GM12878 (cell line): ENCODE data around the gene LY6G5B. TPM values are rescaled to one million over a fixed set of nuclear protein-coding genes. Genes with fewer than 3 reads are reported as not detected.

ENCODE experiments used
- ATAC-seq: fragments of 200-7000 bp; cut with Tn5 transposase; 3 replicates; pipeline ENCODE4 v1.9.1; 2020; ENCODE audit warnings: mild to moderate bottlenecking, moderate library complexity
- BruUV-seq: library from RNA; stranded (reverse); fragments of 400-500 nt; replicated peaks from 2 replicates; lab custom pipeline; 2021; lab: Mats Ljungman, UMichigan
- CTCF ChIA-PET: fragments of 300-600 bp; sonication (Branson Sonifier 250); formaldehyde crosslinking; extraction: SDS; loops from one replicate; lab custom pipeline; 2021; ENCODE audit warnings: inconsistent platforms; lab: Yijun Ruan, JAX
- POLR2A ChIA-PET: fragments of 350-600 bp; formaldehyde crosslinking; extraction: SDS; loops from one replicate; lab custom pipeline; 2021; ENCODE audit warnings: inconsistent platforms; lab: Charles Lee
- RAD21 ChIA-PET: fragments of 300-600 bp; sonication (Branson Sonifier 250); formaldehyde crosslinking; loops from one replicate; lab custom pipeline; 2023; ENCODE audit warnings: antibody characterized with exemption; ENCODE audit not compliant: unreplicated experiment; lab: Charles Lee
- SMC1A ChIA-PET: fragments of 300-600 bp; sonication (Branson Sonifier 250); formaldehyde crosslinking; loops from one replicate; lab custom pipeline; 2023; ENCODE audit not compliant: unreplicated experiment, uncharacterized antibody; lab: Charles Lee
- DNase-seq: peaks from one replicate; pipeline ENCODE4 v3.0.0-alpha.2; 2011; ENCODE audit warnings: low read depth, low spot score
- FAIRE-seq: peaks from 3 replicates; lab custom pipeline; 2011; peaks lifted over from hg19 to GRCh38; lab: Jason Lieb, UNC
- H2AFZ ChIP-seq: 2 replicates; pipeline ENCODE4 v1.6.0; 2011; ENCODE audit warnings: low read depth, low read length, control low read depth; ENCODE audit not compliant: control insufficient read depth
- H3K27ac ChIP-seq: 2 replicates; pipeline ENCODE4 v1.5.1; 2011; ENCODE audit warnings: control low read depth; ENCODE audit not compliant: control insufficient read depth, insufficient read depth
- H3K27me3 ChIP-seq, 2 experiments: replicated peaks in 1 of 2; 2 replicates each; pipeline versions ENCODE4 v1.6.0 to v1.6.1; 2011; ENCODE audit warnings: low read length in 1 of 2; ENCODE audit not compliant: control insufficient read depth in 2 of 2, insufficient read depth in 2 of 2
- H3K36me3 ChIP-seq, 2 experiments: 2 replicates each; pipeline ENCODE4 v1.5.1; 2011; ENCODE audit warnings: low read length in 1 of 2; ENCODE audit not compliant: control insufficient read depth in 2 of 2, insufficient read depth in 2 of 2
- H3K4me1 ChIP-seq: 2 replicates; pipeline ENCODE4 v1.6.1; 2011; ENCODE audit warnings: mild to moderate bottlenecking, low read length, moderate library complexity, mixed read lengths; ENCODE audit not compliant: control insufficient read depth, insufficient read depth
- H3K4me2 ChIP-seq: 2 replicates; pipeline ENCODE4 v1.6.0; 2011; ENCODE audit warnings: control low read depth; ENCODE audit not compliant: control insufficient read depth, insufficient read depth
- H3K4me3 ChIP-seq: fragments of 200-600 bp; sonication (generic); 2 replicates; pipeline ENCODE4 v1.5.1; 2016
- H3K79me2 ChIP-seq: 2 replicates; pipeline ENCODE4 v1.6.0; 2011; ENCODE audit warnings: low read length; ENCODE audit not compliant: control insufficient read depth, insufficient read depth
- H3K9ac ChIP-seq: 2 replicates; pipeline ENCODE4 v1.8.0; 2011; ENCODE audit warnings: low read length, control low read depth, mixed read lengths; ENCODE audit not compliant: control insufficient read depth, insufficient read depth
- H3K9me3 ChIP-seq: replicated peaks from 3 replicates; pipeline ENCODE4 v1.5.1; 2011; ENCODE audit warnings: mild to moderate bottlenecking, low read length; ENCODE audit not compliant: control insufficient read depth, insufficient read depth
- H4K20me1 ChIP-seq: 2 replicates; pipeline ENCODE4 v1.6.0; 2011; ENCODE audit not compliant: control insufficient read depth, insufficient read depth
- BCL11A ChIP-seq: IDR thresholded peaks from 2 replicates; pipeline ENCODE4 v1.6.1; 2011; ENCODE audit warnings: low read depth, low read length
- BHLHE40 ChIP-seq, 2 experiments: fragments of 450-650 bp in 1 of 2; IDR thresholded peaks; 2 replicates each; pipeline ENCODE4 v1.6.1; 2011 to 2017; ENCODE audit warnings: low read depth in 2 of 2, borderline replicate concordance in 1 of 2, improper control_type of control experiment in 1 of 2, low read length in 1 of 2, mild to moderate bottlenecking in 1 of 2
- HDAC6 ChIP-seq: fragments of 200-600 bp; sonication (generic); IDR thresholded peaks from one replicate; pipeline ENCODE4 v1.8.0; 2017; ENCODE audit warnings: antibody characterized with exemption; ENCODE audit not compliant: unreplicated experiment
- IKZF2 ChIP-seq, 2 experiments: fragments of 450-650 bp; IDR thresholded peaks; 2 replicates each; pipeline ENCODE4 v1.6.1; 2017; ENCODE audit warnings: mild to moderate bottlenecking in 2 of 2, moderate library complexity in 2 of 2
- KLF5 ChIP-seq: fragments of 450-650 bp; IDR thresholded peaks from 2 replicates; pipeline ENCODE4 v1.6.1; 2014; ENCODE audit warnings: mild to moderate bottlenecking; ENCODE audit not compliant: partially characterized antibody
- MEF2A ChIP-seq: IDR thresholded peaks from 2 replicates; pipeline ENCODE4 v1.6.1; 2011; ENCODE audit warnings: low read depth, mild to moderate bottlenecking, low read length, moderate library complexity; ENCODE audit not compliant: insufficient read depth
- MEF2B ChIP-seq: fragments of 450-650 bp; IDR thresholded peaks from 2 replicates; pipeline ENCODE4 v1.6.1; 2018; ENCODE audit warnings: mild to moderate bottlenecking, moderate library complexity; ENCODE audit not compliant: partially characterized antibody, poor library complexity, severe bottlenecking
- NFXL1 ChIP-seq: fragments of 450-650 bp; IDR thresholded peaks from 2 replicates; pipeline ENCODE4 v1.6.1; 2017; ENCODE audit warnings: antibody characterized with exemption, mild to moderate bottlenecking, borderline replicate concordance
- NFYB ChIP-seq: IDR thresholded peaks from 2 replicates; pipeline ENCODE4 v1.6.1; 2011; ENCODE audit warnings: low read depth, mild to moderate bottlenecking, low read length, improper control_type of control experiment, moderate library complexity; ENCODE audit not compliant: insufficient read depth
- NR2C1 ChIP-seq: fragments of 450-650 bp; IDR thresholded peaks from 2 replicates; pipeline ENCODE4 v1.6.1; 2017; ENCODE audit warnings: antibody characterized with exemption, mild to moderate bottlenecking, moderate library complexity
- NR2F1 ChIP-seq: fragments of 450-650 bp; conservative IDR thresholded peaks from 2 replicates; pipeline ENCODE4 v1.6.1; 2017; ENCODE audit warnings: mild to moderate bottlenecking
- PML ChIP-seq: IDR thresholded peaks from 2 replicates; pipeline ENCODE4 v1.6.1; 2012; ENCODE audit warnings: low read length, inconsistent platforms
- RUNX3 ChIP-seq: IDR thresholded peaks from 2 replicates; pipeline ENCODE4 v1.6.1; 2012; ENCODE audit warnings: low read length, inconsistent platforms
- SMARCA5 ChIP-seq: fragments of 450-650 bp; IDR thresholded peaks from 2 replicates; pipeline ENCODE4 v1.6.1; 2017; ENCODE audit warnings: mild to moderate bottlenecking
- SPI1 ChIP-seq: IDR thresholded peaks from 2 replicates; pipeline ENCODE4 v1.6.1; 2011; ENCODE audit warnings: low read depth, mild to moderate bottlenecking, low read length, moderate library complexity, borderline replicate concordance; ENCODE audit not compliant: insufficient read depth
- TCF12 ChIP-seq: IDR thresholded peaks from 2 replicates; pipeline ENCODE4 v1.6.1; 2011; ENCODE audit warnings: low read depth, mild to moderate bottlenecking, low read length
- WGBS: methylation state at CpG from one replicate; pipeline ENCODE4 v1.1.6; 2016; ENCODE audit warnings: low lambda C conversion rate; ENCODE audit not compliant: insufficient replicate concordance, insufficient coverage; ENCODE audit errors: missing lambda C conversion rate; 5-methylcytosine and 5-hydroxymethylcytosine counted together
- in situ Hi-C: fragments of 300-500 bp; cut with MboI; formaldehyde crosslinking; loops from 9 replicates; pipeline ENCODE4 v1.14.3; 2018; ENCODE audit warnings: mixed read lengths
- intact Hi-C: fragments of 100-400 bp; cut with micrococcal nuclease; formaldehyde crosslinking; loops from one replicate; pipeline ENCODE4 v1.14.2; 2022; ENCODE audit not compliant: unreplicated experiment
- polyA plus RNA-seq, 11 experiments: library from polyadenylated mRNA; depleted of rRNA in 4 of 11; unstranded in 6 of 11; stranded (reverse) in 5 of 11; fragments of >200 nt; fragmentation: Nextera tagmentation in 4 of 11; fragmentation: Illumina TruSeq in 1 of 11; extraction: Ambion mirVana in 4 of 11; extraction: Trizol in 1 of 11; gene quantifications; 1 replicate in 1 of 11; 2 replicates in 10 of 11; pipeline versions ENCODE4 v1.2.1 to v1.2.3, GENCODE V29; 2011 to 2016; ENCODE audit warnings: inconsistent platforms in 2 of 11, missing spikeins in 2 of 11, low read depth in 1 of 11
- total RNA-seq, 4 experiments: library from RNA; depleted of rRNA in 3 of 4; stranded (reverse); fragments of >200 nt in 3 of 4; fragmentation: Illumina TruSeq in 1 of 4; extraction: Trizol in 1 of 4; gene quantifications; 2 replicates each; pipeline versions ENCODE4 v1.2.1 to v1.2.3, GENCODE V29; 2013 to 2021
- TF ChIP-seq, protein P1 (sequence below): fragments of 450-650 bp; IDR thresholded peaks from 2 replicates; pipeline ENCODE4 v1.6.1; 2017; ENCODE audit warnings: borderline replicate concordance

The LY6G5B gene
- total and polyA plus RNA-seq, 10 of the 15 experiments (the other 5 are each of a cell fraction or from before 2014, with no cell fraction given): 3.2 to 16.5 (median 7.5) TPM

DNA sequence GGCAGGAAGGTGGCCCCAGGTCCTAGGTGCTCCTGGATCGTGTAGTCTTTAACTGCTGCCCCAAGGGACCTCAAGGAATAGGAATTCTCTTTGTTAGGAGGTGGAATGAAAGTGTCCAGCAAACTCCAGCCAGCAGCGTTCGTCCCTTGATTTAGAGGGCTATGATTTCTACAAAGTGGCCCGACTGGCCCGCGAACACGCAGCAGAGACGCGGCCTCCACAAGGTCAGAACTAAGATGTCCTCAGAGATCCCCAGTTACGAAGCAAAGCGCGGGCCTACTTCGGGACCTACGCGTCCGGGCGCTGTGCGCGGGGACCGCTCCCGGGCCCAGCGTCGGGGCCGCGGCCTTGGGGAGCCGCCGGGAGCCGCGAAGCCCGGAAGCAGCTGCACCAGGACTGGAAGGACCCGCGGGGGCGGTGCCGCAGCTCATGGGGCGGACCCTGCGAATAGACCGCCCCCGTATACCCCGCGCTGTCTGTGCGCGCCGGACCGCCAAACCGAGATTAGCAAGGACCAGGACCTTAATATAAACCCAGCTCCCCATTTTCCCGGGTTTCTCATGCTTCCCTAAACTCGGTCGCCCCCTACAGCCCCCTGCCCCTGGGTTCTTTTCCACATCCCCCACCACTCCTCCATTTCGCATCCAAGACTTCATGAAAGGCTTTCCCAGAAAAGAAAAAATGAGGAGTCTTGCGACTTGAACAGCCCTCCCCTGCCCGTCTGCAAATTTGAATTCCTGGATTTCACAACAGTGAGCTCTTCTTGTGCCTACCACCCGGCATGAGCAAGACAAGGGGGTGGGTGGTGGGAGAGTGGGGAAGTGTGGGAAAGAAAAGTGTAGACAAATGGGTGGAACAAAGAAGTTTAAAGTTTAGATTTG, 9.2 kb upstream of the LY6G5B start, which contains the start of gene C6orf47 (continued):
- peak; percentile 42 for TF ChIP-seq HDAC6
- TF ChIP-seq, all 136 proteins: peak for 36

DNA sequence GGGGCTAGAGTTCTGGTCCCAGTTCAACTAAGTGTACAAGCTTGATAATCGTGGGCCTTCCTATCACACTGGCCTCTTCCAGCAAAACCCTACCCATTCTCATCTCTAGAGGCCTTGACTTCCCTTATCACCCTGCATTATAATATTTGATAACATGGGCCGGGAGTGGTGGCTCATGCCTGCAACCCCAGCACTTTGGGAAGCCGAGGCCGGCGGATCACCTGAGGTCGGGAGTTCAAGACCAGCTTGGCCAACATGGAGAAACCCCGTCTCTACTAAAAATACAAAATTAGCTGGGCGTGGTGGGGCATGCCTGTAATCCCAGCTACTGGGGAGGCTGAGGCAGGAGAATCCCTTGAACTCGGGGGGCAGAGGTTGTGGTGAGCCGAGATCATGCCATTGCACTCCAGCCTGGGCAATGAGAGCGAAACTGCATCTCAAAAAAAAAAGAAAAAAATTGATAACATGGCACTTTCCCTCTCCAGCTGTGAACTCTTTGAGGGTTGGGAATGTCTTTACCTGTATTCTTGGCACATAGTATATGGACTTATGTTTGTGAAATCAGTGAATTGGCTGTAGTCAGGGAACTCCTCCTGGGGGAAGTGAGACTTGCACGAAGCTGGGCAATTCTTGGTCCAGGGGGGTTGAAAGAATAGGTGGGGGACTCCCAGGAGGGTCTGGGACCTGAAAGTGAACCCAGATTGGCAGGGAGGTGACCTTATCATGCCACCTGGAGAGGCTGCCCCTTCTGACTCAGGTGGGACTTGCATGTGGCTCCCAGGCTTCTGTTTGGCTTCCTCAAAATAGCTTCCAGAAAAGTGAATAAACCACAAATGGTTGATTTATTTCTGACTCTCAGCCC, 8.3 kb upstream of the LY6G5B start:
- ChIA-PET SMC1A (interaction anchor here (0.7 to 2.5 kb wide), 6 partner anchors 9 to 120 kb away, joined by 3 to 14 read pairs (median 6); partner anchors contain the start of genes BAG6 and DDX39B), RAD21 (interaction anchor here (0.6 to 2.1 kb wide), 8 partner anchors 9 to 240 kb away, joined by 3 to 8 read pairs (median 4); partner anchors contain the start of genes BAG6, CLIC1 and NEU1), CTCF (interaction anchor here (0.9 to 2.2 kb wide), 6 partner anchors 9 to 171 kb away, joined by 3 to 19 read pairs (median 4); partner anchors contain the start of genes BAG6 and DDX39B), POLR2A (interaction anchor here (0.5 to 5.9 kb wide), 14 partner anchors 8 to 237 kb away, joined by 3 to 107 read pairs (median 4); partner anchors contain the start of genes APOM, BAG6, HSPA1A and HSPA1L)
- intact Hi-C loops (no loop called here), in situ Hi-C loops (no loop called here)
- no TSS peak for BruUV-seq
- peaks cover 66% of the 10 kb centered on the region for H3K79me2 ChIP-seq
- TF ChIP-seq PML: 0 out of 2 replicates have a peak, but pooled peaks have one; percentile 27
- TF ChIP-seq IKZF2 (IDR thresholded peaks at IDR 0.05): peak in 1 of 2 experiments; percentile 13; a peak in 2 of 4 replicates
- TF ChIP-seq MEF2A: 0 out of 2 replicates have a peak, but pooled peaks have one; percentile 38
- TF ChIP-seq KLF5: no peak
- TF ChIP-seq NFYB: no peak
- TF ChIP-seq NR2C1: peak; percentile 31; the same call in 1 of the 2 replicates
- 0 out of 2 replicates have a peak, but pooled peaks have one; percentile 16 for TF ChIP-seq SMARCA5
- TF ChIP-seq, protein P1, sequence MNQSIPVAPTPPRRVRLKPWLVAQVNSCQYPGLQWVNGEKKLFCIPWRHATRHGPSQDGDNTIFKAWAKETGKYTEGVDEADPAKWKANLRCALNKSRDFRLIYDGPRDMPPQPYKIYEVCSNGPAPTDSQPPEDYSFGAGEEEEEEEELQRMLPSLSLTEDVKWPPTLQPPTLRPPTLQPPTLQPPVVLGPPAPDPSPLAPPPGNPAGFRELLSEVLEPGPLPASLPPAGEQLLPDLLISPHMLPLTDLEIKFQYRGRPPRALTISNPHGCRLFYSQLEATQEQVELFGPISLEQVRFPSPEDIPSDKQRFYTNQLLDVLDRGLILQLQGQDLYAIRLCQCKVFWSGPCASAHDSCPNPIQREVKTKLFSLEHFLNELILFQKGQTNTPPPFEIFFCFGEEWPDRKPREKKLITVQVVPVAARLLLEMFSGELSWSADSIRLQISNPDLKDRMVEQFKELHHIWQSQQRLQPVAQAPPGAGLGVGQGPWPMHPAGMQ: no peak
- no peak for TF ChIP-seq NFXL1
- TF ChIP-seq MEF2B: peak; percentile 60
- TF ChIP-seq NR2F1: peak; percentile 64
- 0 out of 4 replicates have a peak, but pooled peaks of 1 of the 2 experiments have one; percentile 7 for TF ChIP-seq BHLHE40 (IDR thresholded peaks at IDR 0.05; ENCODE audit: borderline replicate concordance in 1 of 2, low read depth in 2 of 2, low read length in 1 of 2)
- TF ChIP-seq TCF12: 0 out of 2 replicates have a peak, but pooled peaks have one; percentile 15
- TF ChIP-seq SPI1: peak; percentile 51; the same call in 1 of the 2 replicates
- TF ChIP-seq RUNX3: peak; percentile 72
- TF ChIP-seq BCL11A: 0 out of 2 replicates have a peak, but pooled peaks have one; percentile 10
- H3K36me3 ChIP-seq: peaks cover 0 to 12% of the 10 kb centered on the region in 2 experiments
- H3K27me3 ChIP-seq: no peaks in the 10 kb centered on the region
- DNase-seq (no peak), FAIRE-seq (no peak), ATAC-seq (no peak)
- peak overlapping the region; percentile 94 for H3K27ac ChIP-seq
- no peaks in the 10 kb centered on the region for H4K20me1 ChIP-seq
- H3K4me2 ChIP-seq: peak overlapping the region; percentile 91
- no peaks in the 10 kb centered on the region; the same call in 2 of the 3 replicates for H3K9me3 ChIP-seq
- no peak overlapping the region for H2AFZ ChIP-seq
- H3K4me1 ChIP-seq: peaks cover 42% of the 10 kb centered on the region
- H3K4me3 ChIP-seq: peak overlapping the region; percentile 79
- H3K9ac ChIP-seq: peak overlapping the region; percentile 64
- 73% methylated on average over 12 of the region's 12 CpGs for WGBS
